CD14-positive monocyte (primary cell): ENCODE results near the gene NMT1. TPM values are rescaled to one million over a fixed set of nuclear protein-coding genes. Genes with fewer than 3 reads are reported as not detected.
A peak's percentile ranks its signal among the peaks of the same experiment; 100 is the strongest.

Source experiments
- DNase-seq, 3 donors: peaks; one replicate each; pipeline ENCODE4 v3.0.0-alpha.2; 2011 to 2022
- H2AFZ ChIP-seq: 2 replicates; pipeline ENCODE4 v1.6.0; 2012; ENCODE audit warnings: mild to moderate bottlenecking, low read depth, low read length, inconsistent platforms; ENCODE audit not compliant: insufficient read depth, poor library complexity, severe bottlenecking
- H3K27ac ChIP-seq, 2 donors: 1 replicate in 1 of 2; 2 replicates in 1 of 2; pipeline ENCODE4 v1.5.1; 2012 to 2013; ENCODE audit warnings: low read length in 2 of 2, control low read depth in 1 of 2, inconsistent platforms in 1 of 2, low read depth in 1 of 2, mild to moderate bottlenecking in 1 of 2
- H3K27me3 ChIP-seq, 2 donors: one replicate each; pipeline versions ENCODE4 v1.6.0 to v1.6.1; 2011 to 2013; ENCODE audit warnings: low read length in 2 of 2; ENCODE audit not compliant: control insufficient read depth in 2 of 2, insufficient read depth in 2 of 2
- H3K36me3 ChIP-seq, 2 donors: replicated peaks in 1 of 2; 1 replicate in 1 of 2; 2 replicates in 1 of 2; pipeline versions ENCODE4 v1.5.1 to v1.6.1; 2012 to 2013; ENCODE audit warnings: low read length in 2 of 2, control low read depth in 1 of 2, inconsistent platforms in 1 of 2, mild to moderate bottlenecking in 1 of 2; ENCODE audit not compliant: insufficient read depth in 2 of 2, control insufficient read depth in 1 of 2
- H3K4me1 ChIP-seq, 2 donors: 1 replicate in 1 of 2; 2 replicates in 1 of 2; pipeline versions ENCODE4 v1.5.1 to v1.6.1; 2012 to 2013; ENCODE audit warnings: low read length in 2 of 2, control low read depth in 1 of 2, inconsistent platforms in 1 of 2, mild to moderate bottlenecking in 1 of 2, moderate library complexity in 1 of 2; ENCODE audit not compliant: insufficient read depth in 2 of 2, control insufficient read depth in 1 of 2
- H3K4me2 ChIP-seq: replicated peaks from 2 replicates; pipeline ENCODE3; 2012; ENCODE audit warnings: low read length, moderate library complexity, mild to moderate bottlenecking; ENCODE audit not compliant: poor library complexity, severe bottlenecking; ENCODE audit errors: extremely low read depth
- H3K4me3 ChIP-seq, 3 experiments: fragments of 200-600 bp in 1 of 3; sonication (generic) in 1 of 3; replicated peaks in 1 of 3; 1 replicate in 2 of 3; 2 replicates in 1 of 3; pipeline ENCODE4 v1.5.1; 2011 to 2013; ENCODE audit warnings: low read length in 3 of 3, mild to moderate bottlenecking in 3 of 3, control low read depth in 2 of 3, low read depth in 2 of 3, inconsistent platforms in 1 of 3, moderate library complexity in 1 of 3
- H3K79me2 ChIP-seq: 2 replicates; pipeline ENCODE4 v1.6.0; 2012; ENCODE audit warnings: mild to moderate bottlenecking, control low read depth, inconsistent platforms, low read length, moderate library complexity; ENCODE audit not compliant: insufficient read depth
- H3K9ac ChIP-seq: 2 replicates; pipeline ENCODE4 v1.6.0; 2017; ENCODE audit warnings: low read length, mild to moderate bottlenecking; ENCODE audit not compliant: insufficient read depth, poor library complexity, severe bottlenecking
- H3K9me3 ChIP-seq, 2 donors: replicated peaks in 1 of 2; 1 replicate in 1 of 2; 2 replicates in 1 of 2; pipeline versions ENCODE4 v1.5.1 to v1.6.1; 2012 to 2013; ENCODE audit warnings: low read length in 2 of 2, control low read depth in 1 of 2; ENCODE audit not compliant: control insufficient read depth in 1 of 2, insufficient read depth in 1 of 2
- H4K20me1 ChIP-seq: 2 replicates; pipeline ENCODE4 v1.6.0; 2012; ENCODE audit warnings: mild to moderate bottlenecking, low read length, control low read depth, moderate library complexity; ENCODE audit not compliant: insufficient read depth
- H3K27ac Mint-ChIP-seq, 7 donors: one replicate each; pipeline ENCODE4 v1.8.0; 2020; ENCODE audit warnings: mild to moderate bottlenecking in 7 of 7, mixed read lengths in 7 of 7, moderate library complexity in 6 of 7, inconsistent platforms in 2 of 7
- H3K27me3 Mint-ChIP-seq, 3 donors: one replicate each; pipeline ENCODE4 v1.8.0; 2021 to 2022; ENCODE audit warnings: low read depth in 3 of 3, mild to moderate bottlenecking in 3 of 3, mixed read lengths in 3 of 3, moderate library complexity in 3 of 3, inconsistent platforms in 1 of 3
- H3K36me3 Mint-ChIP-seq, 2 donors: one replicate each; pipeline ENCODE4 v1.8.0; 2020; ENCODE audit warnings: mixed read lengths in 2 of 2, inconsistent platforms in 1 of 2, mild to moderate bottlenecking in 1 of 2
- H3K4me1 Mint-ChIP-seq: one replicate; pipeline ENCODE4 v1.8.0; 2020; ENCODE audit warnings: mild to moderate bottlenecking, mixed read lengths
- H3K4me3 Mint-ChIP-seq, 2 donors: one replicate each; pipeline ENCODE4 v1.8.0; 2020; ENCODE audit warnings: mild to moderate bottlenecking in 2 of 2, mixed read lengths in 2 of 2, moderate library complexity in 1 of 2
- H3K9me3 Mint-ChIP-seq, 7 donors: one replicate each; pipeline ENCODE4 v1.8.0; 2020 to 2022; ENCODE audit warnings: mixed read lengths in 7 of 7, mild to moderate bottlenecking in 6 of 7, moderate library complexity in 6 of 7, inconsistent platforms in 2 of 7
- CTCF ChIP-seq: fragments of 200-600 bp; IDR thresholded peaks from one replicate; pipeline ENCODE4 v1.8.0; 2022; ENCODE audit warnings: antibody characterized with exemption, mild to moderate bottlenecking
- WGBS: methylation state at CpG from one replicate; pipeline ENCODE4 v1.1.5; 2013; ENCODE audit warnings: missing lambda C conversion rate; ENCODE audit not compliant: insufficient coverage; 5-methylcytosine and 5-hydroxymethylcytosine counted together
- intact Hi-C, 2 donors: fragments of 100-400 bp; cut with micrococcal nuclease; formaldehyde crosslinking; loops; one replicate each; pipeline versions ENCODE4 v1.15.0 to v1.15.1; 2023
- polyA plus RNA-seq, 3 donors: library from polyadenylated mRNA; depleted of rRNA in 1 of 3; unstranded in 2 of 3; stranded (reverse) in 1 of 3; fragments of 300-500 nt in 2 of 3; fragments of >200 nt in 1 of 3; fragmentation: Illumina TruSeq in 2 of 3; gene quantifications; 1 replicate in 2 of 3; 2 replicates in 1 of 3; pipeline ENCODE4 v1.2.3, GENCODE V29; 2012 to 2021

NMT1 gene
- polyA plus RNA-seq, 3 donors: 27.2 to 50.2 (median 45.1) TPM

DNA sequence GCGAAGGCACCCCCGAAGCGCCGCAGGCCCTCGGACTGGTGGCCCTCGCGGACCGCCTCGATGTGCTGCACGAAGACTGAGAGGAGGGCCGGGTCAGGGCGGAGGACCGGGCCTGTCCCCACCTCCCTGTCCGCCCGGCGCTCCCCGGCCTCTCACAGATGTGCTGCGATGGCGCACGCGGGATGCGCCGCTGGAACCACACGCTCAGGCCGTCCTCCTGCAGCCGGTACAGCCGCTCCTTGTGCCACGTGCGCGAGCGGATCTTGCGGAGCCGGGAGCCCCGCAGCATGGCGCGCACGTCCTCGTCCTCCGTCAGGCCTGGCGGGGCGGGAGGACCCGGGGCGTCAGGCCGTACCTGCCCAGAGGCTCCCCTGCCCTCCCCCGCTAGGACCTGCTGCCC is 59.9 kb downstream of the NMT1 start:
- Histone ChIP-seq H3K36me3 (no peaks in the 10 kb centered on the region), H3K4me1 (peaks cover 17 to 38% of the 10 kb centered on the region in 2 donors), H2AFZ (no peak overlapping the region), H3K27me3 (peaks cover 0 to 22% of the 10 kb centered on the region in 2 donors), H3K4me2 (no peak overlapping the region), H3K4me3 (no peak overlapping the region), H3K9me3 (no peaks in the 10 kb centered on the region), H3K9ac (no peak overlapping the region), H3K27ac (no peak overlapping the region), H4K20me1 (no peaks in the 10 kb centered on the region), H3K79me2 (no peaks in the 10 kb centered on the region)
- TF ChIP-seq CTCF: no peak
- Mint-ChIP-seq H3K27me3 (peaks cover 17 to 33% (median 19%) of the 10 kb centered on the region in 3 donors), H3K36me3 (peaks cover 0 to 5% of the 10 kb centered on the region in 2 donors), H3K4me3 (peak overlapping the region in 1 of 2 donors; percentile 67), H3K27ac (no peak overlapping the region), H3K9me3 (peaks cover 0 to 5% (median 0%) of the 10 kb centered on the region in 7 donors), H3K4me1 (peaks cover 30% of the 10 kb centered on the region)
- intact Hi-C loops: no loop called here
- no peak for DNase-seq
- 16% methylated on average over 45 of the region's 45 CpGs for WGBS

DNA sequence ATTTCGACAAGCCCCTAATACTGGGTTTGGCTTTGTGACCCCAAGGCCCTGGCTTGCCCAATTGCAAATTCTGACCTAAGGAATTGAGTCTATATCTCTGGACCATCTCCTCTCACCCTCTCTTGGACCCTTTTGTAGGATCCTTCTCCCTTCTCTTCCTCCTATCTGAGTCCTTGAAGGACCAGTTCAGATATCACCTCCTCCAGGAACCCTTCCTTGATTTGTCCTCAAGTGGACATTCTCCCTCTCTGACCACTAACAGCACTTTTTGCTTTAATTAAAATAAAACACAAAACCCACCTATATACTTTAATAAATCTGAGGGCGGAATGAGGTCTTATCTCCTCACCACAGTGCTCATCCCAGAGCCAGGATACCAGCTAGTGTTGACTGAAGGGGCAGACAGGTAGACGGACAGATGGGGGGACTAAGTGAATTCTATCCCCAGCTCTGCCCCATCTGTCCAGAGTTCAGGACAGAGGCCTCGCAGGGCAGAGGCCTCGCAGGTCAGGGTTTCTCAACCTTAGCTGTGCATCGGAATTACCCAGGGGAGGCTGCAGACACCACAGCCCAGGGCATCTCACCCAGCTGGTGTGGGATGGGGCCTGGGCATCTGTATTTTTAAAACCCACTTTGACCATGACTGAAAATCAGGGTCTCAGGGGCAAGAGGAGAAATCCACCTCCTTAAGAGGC is 62.1 kb downstream of the NMT1 start:
- no peaks in the 10 kb centered on the region for H3K36me3 ChIP-seq
- no peak overlapping the region for H3K9ac ChIP-seq
- H2AFZ ChIP-seq: no peak overlapping the region
- Mint-ChIP-seq H3K36me3 (peaks cover 0 to 5% of the 10 kb centered on the region in 2 donors), H3K4me1 (peaks cover 33% of the 10 kb centered on the region), H3K4me3 (no peak overlapping the region), H3K27me3 (peaks cover 13 to 28% (median 17%) of the 10 kb centered on the region in 3 donors), H3K9me3 (peaks cover 0 to 5% (median 0%) of the 10 kb centered on the region in 7 donors), H3K27ac (peak overlapping the region in 6 of 7 donors; percentile 32 to 73 (median 56))
- H3K27me3 ChIP-seq: peaks cover 0 to 22% of the 10 kb centered on the region in 2 donors
- no peak for DNase-seq
- no peaks in the 10 kb centered on the region for H3K79me2 ChIP-seq
- H3K4me2 ChIP-seq: no peak overlapping the region
- WGBS: 79% methylated on average over 4 of the region's 6 CpGs
- no peak overlapping the region for H3K4me3 ChIP-seq
- H4K20me1 ChIP-seq: no peaks in the 10 kb centered on the region
- no peak for TF ChIP-seq CTCF
- peak overlapping the region in 1 of 2 donors; percentile 87 for H3K27ac ChIP-seq
- intact Hi-C loops: no loop called here
- no peaks in the 10 kb centered on the region for H3K9me3 ChIP-seq
- H3K4me1 ChIP-seq: peaks cover 17 to 38% of the 10 kb centered on the region in 2 donors
